ENCODE data around the gene PDE4D.

DNA sequence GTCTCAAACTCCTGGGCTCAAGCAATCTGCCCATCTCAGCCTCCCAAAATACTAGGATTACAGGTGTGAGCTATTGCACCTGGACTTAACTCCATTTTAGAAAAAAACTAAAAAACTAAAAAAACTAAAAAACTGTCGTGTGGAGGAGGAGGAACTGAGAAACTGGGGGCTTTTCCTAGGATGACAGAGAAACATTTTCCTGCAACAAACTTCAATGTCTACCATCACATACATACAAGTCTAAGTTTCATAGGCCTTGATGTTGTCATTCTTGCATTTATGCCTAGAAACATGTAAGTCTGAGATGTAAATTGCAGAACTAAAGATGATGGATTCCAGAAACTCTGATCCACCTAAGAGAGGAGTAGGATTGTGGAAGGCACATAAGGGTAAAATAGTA is 753.8 kb downstream of the PDE4D start:
- TF ChIP-seq CTCF (IDR thresholded peaks at IDR 0.05), result no peak
- no peak for TF ChIP-seq POLR2A (IDR thresholded peaks at IDR 0.05)
